Parathyroid adenoma (tissue), 2 donors: ENCODE results near the gene SULT1E1.

Experiments used
- H2AFZ ChIP-seq: fragments of 300-600 bp; sonication (generic); one replicate; pipeline ENCODE4 v1.7.0; 2017; ENCODE audit warnings: antibody characterized with exemption, mild to moderate bottlenecking
- H3K27ac ChIP-seq: fragments of 300-600 bp; sonication (generic); one replicate; pipeline ENCODE4 v1.7.0; 2017
- H3K27me3 ChIP-seq: fragments of 300-600 bp; sonication (generic); one replicate; pipeline ENCODE4 v1.7.0; 2017; ENCODE audit warnings: low read length; ENCODE audit not compliant: control insufficient read depth, insufficient read depth
- H3K36me3 ChIP-seq: fragments of 300-600 bp; sonication (generic); one replicate; pipeline ENCODE4 v1.7.0; 2017; ENCODE audit warnings: low read length; ENCODE audit not compliant: control insufficient read depth, insufficient read depth
- H3K4me1 ChIP-seq: fragments of 300-600 bp; sonication (generic); one replicate; pipeline ENCODE4 v1.7.0; 2017; ENCODE audit warnings: control low read depth
- H3K4me2 ChIP-seq: fragments of 300-600 bp; sonication (generic); one replicate; pipeline ENCODE4 v1.7.0; 2017; ENCODE audit warnings: low read length
- H3K4me3 ChIP-seq: fragments of 300-600 bp; sonication (generic); one replicate; pipeline ENCODE4 v1.7.0; 2017; ENCODE audit warnings: low read depth, low read length
- H3K79me2 ChIP-seq: fragments of 300-600 bp; sonication (generic); one replicate; pipeline ENCODE4 v1.7.0; 2017; ENCODE audit warnings: control low read depth
- H3K9ac ChIP-seq: fragments of 300-600 bp; sonication (generic); one replicate; pipeline ENCODE4 v1.7.0; 2017; ENCODE audit warnings: mild to moderate bottlenecking
- H3K9me3 ChIP-seq: fragments of 300-600 bp; sonication (generic); one replicate; pipeline ENCODE4 v1.7.0; 2017; ENCODE audit warnings: low read length; ENCODE audit not compliant: control insufficient read depth
- TF ChIP-seq, protein P1 (sequence below): fragments of 300-600 bp; sonication (generic); IDR thresholded peaks from one replicate; pipeline ENCODE4 v1.7.0; 2017; ENCODE audit warnings: antibody characterized with exemption, mild to moderate bottlenecking
- donor health status: primary hyperparathyroidism.

SULT1E1 gene

DNA sequence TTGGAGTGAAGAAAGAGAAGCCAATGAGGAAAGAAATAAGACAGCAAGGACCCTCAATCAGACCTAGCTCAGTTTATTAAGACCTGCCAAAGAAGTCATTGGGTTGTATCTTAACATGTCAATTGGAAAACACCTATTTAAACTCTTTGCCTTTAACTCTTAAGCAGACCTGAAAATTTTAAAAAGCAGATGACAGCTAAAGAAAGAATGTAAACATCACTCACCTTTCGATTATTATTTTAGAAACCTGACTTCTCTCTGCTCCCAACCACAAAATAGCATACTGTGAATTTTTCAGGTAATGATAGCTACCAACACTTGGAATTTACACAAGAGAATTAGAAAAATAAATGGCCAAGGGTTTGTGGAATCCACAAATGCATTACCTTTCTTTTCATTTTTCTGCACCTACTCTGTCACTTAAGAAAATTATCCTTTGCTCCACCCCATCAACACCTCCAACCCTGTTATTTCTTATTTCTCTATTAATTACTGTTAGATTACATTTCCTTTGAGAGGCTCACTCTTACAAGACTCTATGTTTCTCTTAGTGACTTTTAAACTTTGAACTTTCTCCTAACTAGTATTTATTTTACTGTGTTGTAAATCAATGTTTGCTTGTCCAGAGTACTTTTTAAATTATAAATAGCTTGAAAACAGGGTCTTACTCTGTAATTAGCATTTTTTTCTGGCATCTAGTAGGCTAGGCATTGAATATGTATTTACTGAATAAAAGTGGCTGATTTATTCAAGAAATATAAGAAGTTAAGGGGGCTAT lies 765 bp upstream of the SULT1E1 start:
- TF ChIP-seq, protein P1, sequence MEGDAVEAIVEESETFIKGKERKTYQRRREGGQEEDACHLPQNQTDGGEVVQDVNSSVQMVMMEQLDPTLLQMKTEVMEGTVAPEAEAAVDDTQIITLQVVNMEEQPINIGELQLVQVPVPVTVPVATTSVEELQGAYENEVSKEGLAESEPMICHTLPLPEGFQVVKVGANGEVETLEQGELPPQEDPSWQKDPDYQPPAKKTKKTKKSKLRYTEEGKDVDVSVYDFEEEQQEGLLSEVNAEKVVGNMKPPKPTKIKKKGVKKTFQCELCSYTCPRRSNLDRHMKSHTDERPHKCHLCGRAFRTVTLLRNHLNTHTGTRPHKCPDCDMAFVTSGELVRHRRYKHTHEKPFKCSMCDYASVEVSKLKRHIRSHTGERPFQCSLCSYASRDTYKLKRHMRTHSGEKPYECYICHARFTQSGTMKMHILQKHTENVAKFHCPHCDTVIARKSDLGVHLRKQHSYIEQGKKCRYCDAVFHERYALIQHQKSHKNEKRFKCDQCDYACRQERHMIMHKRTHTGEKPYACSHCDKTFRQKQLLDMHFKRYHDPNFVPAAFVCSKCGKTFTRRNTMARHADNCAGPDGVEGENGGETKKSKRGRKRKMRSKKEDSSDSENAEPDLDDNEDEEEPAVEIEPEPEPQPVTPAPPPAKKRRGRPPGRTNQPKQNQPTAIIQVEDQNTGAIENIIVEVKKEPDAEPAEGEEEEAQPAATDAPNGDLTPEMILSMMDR: no peak
- Histone ChIP-seq H3K4me1 (no peaks in the 10 kb centered on the region), H3K9ac (no peak overlapping the region), H3K27me3 (no peaks in the 10 kb centered on the region), H3K4me3 (no peak overlapping the region), H3K36me3 (no peaks in the 10 kb centered on the region), H3K9me3 (no peaks in the 10 kb centered on the region), H3K27ac (no peak overlapping the region), H3K79me2 (no peaks in the 10 kb centered on the region), H3K4me2 (no peak overlapping the region), H2AFZ (no peak overlapping the region)

DNA sequence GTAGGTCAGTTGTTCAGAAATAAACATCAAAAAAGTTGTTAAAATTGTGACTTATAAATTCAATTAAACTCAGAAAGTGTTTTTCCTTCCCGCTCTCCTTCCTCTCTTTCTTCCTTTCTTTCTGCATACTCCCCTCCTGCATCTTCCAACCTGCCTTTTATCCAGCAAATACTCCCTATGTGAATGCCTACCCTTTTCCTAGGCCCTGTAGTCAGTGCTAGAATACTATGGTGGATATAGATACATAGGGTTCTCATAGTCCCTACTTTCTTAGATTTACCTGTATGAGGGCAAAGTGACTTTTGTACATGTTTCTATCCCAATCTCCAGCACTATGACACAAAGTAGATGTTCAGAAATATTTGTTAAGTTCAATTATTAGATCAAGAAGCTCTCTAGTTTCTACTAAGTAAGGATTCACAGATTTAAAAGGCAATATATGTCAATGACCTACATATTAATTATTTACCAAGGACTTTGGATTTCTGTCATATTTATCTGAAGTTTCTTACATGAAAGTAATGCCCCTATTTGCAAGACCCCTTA lies 732 bp downstream of the SULT1E1 start:
- Histone ChIP-seq H3K4me3 (no peak overlapping the region), H3K27ac (no peak overlapping the region), H3K4me2 (no peak overlapping the region), H3K4me1 (no peaks in the 10 kb centered on the region), H2AFZ (no peak overlapping the region), H3K9me3 (no peaks in the 10 kb centered on the region), H3K79me2 (no peaks in the 10 kb centered on the region), H3K9ac (no peak overlapping the region), H3K36me3 (no peaks in the 10 kb centered on the region), H3K27me3 (no peaks in the 10 kb centered on the region)
- TF ChIP-seq, protein P1: no peak

DNA sequence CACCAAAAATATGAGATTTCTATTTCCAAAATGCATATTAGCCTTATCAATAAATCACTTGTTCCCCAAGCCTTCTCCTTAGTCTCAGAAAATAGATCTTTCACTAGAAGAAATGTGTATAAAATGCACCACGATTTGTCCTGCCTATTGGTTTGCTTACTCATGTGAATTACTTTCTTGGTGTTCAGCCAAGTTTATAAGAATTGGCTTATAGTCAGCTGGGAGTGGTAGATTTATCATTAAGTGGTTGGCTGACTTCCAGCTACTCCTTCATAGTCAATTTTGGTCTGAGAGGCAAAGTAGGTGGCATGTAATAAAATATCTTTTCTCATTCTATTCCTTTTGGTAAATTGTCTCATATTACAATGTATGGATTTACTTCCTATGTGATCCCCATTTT lies 1.3 kb downstream of the SULT1E1 start:
- H3K36me3 ChIP-seq: no peaks in the 10 kb centered on the region
- no peaks in the 10 kb centered on the region for H3K27me3 ChIP-seq
- no peak overlapping the region for H3K4me2 ChIP-seq
- H3K9ac ChIP-seq: no peak overlapping the region
- no peaks in the 10 kb centered on the region for H3K9me3 ChIP-seq
- TF ChIP-seq, protein P1: no peak
- no peaks in the 10 kb centered on the region for H3K4me1 ChIP-seq
- H3K79me2 ChIP-seq: no peaks in the 10 kb centered on the region
- H2AFZ ChIP-seq: no peak overlapping the region
- no peak overlapping the region for H3K27ac ChIP-seq
- H3K4me3 ChIP-seq: no peak overlapping the region

DNA sequence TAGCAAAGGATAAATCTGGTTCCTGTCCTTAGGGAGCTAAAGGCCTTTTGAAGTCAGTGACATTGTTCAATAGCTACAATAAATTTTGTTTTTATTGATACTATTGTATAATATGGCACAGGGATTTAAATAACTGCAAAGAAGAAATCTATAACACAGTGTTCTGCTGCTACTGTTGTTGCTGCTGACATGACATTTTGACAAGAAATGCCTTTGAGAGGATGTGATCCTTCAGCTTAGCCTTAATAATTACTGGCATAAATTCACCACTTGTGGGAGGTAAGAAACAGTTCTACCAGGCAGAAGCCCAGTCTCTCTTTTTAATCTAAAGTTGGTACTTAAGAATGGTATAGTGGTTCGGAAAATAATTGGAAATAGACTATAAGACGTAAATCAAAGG lies 4.1 kb downstream of the SULT1E1 start:
- Histone ChIP-seq H3K4me3 (no peak overlapping the region), H2AFZ (no peak overlapping the region), H3K36me3 (no peaks in the 10 kb centered on the region), H3K4me2 (no peak overlapping the region), H3K27me3 (no peaks in the 10 kb centered on the region), H3K9ac (no peak overlapping the region), H3K27ac (no peak overlapping the region), H3K9me3 (no peaks in the 10 kb centered on the region), H3K4me1 (no peaks in the 10 kb centered on the region), H3K79me2 (no peaks in the 10 kb centered on the region)
- TF ChIP-seq, protein P1: no peak

DNA sequence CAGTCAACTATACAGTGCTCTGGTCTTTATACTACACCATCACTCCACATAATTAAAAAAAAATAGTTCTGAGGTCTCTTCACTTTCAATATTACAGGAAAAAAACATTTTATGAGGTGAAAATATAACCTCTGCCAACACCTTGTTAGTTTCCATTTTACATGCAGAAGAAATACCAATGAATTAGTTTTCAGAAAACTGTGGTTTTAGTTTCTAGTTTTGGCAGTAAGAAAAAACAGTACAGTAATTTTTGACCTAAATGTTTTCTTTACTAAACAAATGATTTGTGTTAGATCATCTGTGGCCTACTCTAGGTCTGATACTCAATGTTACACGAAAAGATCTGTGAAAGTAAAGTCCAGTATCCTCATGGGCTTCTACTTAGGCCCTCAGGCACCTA lies 10.0 kb downstream of the SULT1E1 start:
- Histone ChIP-seq H3K79me2 (no peaks in the 10 kb centered on the region), H3K27ac (no peak overlapping the region), H3K9me3 (no peaks in the 10 kb centered on the region), H2AFZ (no peak overlapping the region), H3K27me3 (no peaks in the 10 kb centered on the region), H3K9ac (no peak overlapping the region), H3K4me1 (no peaks in the 10 kb centered on the region), H3K4me3 (no peak overlapping the region), H3K36me3 (no peaks in the 10 kb centered on the region), H3K4me2 (no peak overlapping the region)
- TF ChIP-seq, protein P1: no peak
